ENCODE data around the gene ASPDH.

Gene ASPDH

DNA sequence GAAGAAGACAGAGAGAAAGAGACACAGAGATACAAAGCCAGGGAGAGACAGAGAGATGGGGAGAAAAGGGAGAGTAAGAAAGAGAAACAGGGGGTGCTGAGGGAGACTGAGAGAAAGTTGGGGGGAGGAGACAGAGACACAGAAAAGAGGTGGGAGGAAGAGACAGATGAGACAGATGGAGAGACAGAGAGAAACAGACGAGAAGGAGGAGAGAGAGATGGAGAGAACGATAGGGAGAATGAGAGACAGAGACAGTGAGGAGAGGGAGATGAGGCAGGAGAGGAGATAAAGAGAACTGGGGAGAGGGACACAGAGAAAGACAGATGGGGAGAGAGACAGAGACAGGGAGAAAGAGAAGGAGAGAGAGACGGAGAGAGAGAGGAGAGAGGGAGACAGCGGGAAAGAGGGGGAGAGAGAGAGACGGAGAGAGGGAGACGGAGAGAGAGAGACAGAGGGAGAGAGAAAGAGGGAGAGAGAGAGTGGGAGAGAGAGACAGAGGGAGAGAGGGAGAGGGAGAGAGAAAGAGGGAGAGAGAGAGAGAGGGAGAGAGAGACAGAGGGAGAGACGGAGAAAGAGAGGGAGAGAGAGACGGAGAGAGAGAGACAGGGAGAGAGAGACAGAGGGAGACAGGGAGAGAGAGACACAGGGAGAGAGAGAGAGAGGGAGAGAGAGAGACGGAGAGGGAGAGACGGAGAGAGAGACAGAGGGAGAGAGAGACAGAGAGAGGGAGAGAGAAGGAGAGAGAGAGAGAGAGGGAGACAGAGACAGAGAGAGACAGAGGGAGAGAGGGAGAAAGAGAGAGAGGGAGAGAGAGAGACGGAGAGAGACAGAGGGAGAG is 15.3 kb downstream of the ASPDH start:
- Histone ChIP-seq H3K27ac (no peak overlapping the region), H3K27me3 (replicated peaks) (peaks cover 23% of the 10 kb centered on the region), H3K36me3 (replicated peaks) (no peaks in the 10 kb centered on the region), H3K4me3 (ENCODE audit: low read depth, low read length) (no peak overlapping the region)
- TF ChIP-seq CTCF (IDR thresholded peaks at IDR 0.05; ENCODE audit: low read depth, low read length, missing control alignments) = no peak
- no peak for DNase-seq
- in situ Hi-C loops (cut with HindIII; ENCODE audit: low pct_ligation_motif_present, low sequenced_read_pairs) = no loop called here

- no peak for TF ChIP-seq CTCF (IDR thresholded peaks at IDR 0.05; ENCODE audit: low read depth, low read length, missing control alignments)
- in situ Hi-C loops (cut with HindIII; ENCODE audit: low pct_ligation_motif_present, low sequenced_read_pairs) = no loop called here
- Histone ChIP-seq H3K27ac (no peak overlapping the region), H3K36me3 (replicated peaks) (no peaks in the 10 kb centered on the region), H3K27me3 (replicated peaks) (peaks cover 29% of the 10 kb centered on the region), H3K4me3 (ENCODE audit: low read depth, low read length) (no peak overlapping the region)
- no peak for DNase-seq
Measured at GRCh38 chr19:50497022-50497405, 16.7 kb downstream of the ASPDH start.

- H3K36me3 ChIP-seq (replicated peaks) = no peaks in the 10 kb centered on the region
- DNase-seq = no peak
- TF ChIP-seq CTCF (IDR thresholded peaks at IDR 0.05; ENCODE audit: low read depth, low read length, missing control alignments) = no peak
- no peak overlapping the region for H3K27ac ChIP-seq
- in situ Hi-C loops (cut with HindIII; ENCODE audit: low pct_ligation_motif_present, low sequenced_read_pairs) = no loop called here
- H3K4me3 ChIP-seq (ENCODE audit: low read depth, low read length) = no peak overlapping the region
- H3K27me3 ChIP-seq (replicated peaks) = peaks cover 27% of the 10 kb centered on the region
Measured at GRCh38 chr19:50496189-50497021, 17.3 kb downstream of the ASPDH start.

GRCh38 chr19:50495020-50495531 is 18.6 kb downstream of the ASPDH start:
- no peak for TF ChIP-seq CTCF (IDR thresholded peaks at IDR 0.05; ENCODE audit: low read depth, low read length, missing control alignments)
- peaks cover 20% of the 10 kb centered on the region for H3K27me3 ChIP-seq (replicated peaks)

GRCh38 chr19:50494186-50495019 is 19.3 kb downstream of the ASPDH start:
- in situ Hi-C loops (cut with HindIII; ENCODE audit: low pct_ligation_motif_present, low sequenced_read_pairs) = no loop called here
- H3K4me3 ChIP-seq (ENCODE audit: low read depth, low read length) = no peak overlapping the region
- H3K27me3 ChIP-seq (replicated peaks) = peaks cover 17% of the 10 kb centered on the region
- H3K27ac ChIP-seq = no peak overlapping the region
- no peaks in the 10 kb centered on the region for H3K36me3 ChIP-seq (replicated peaks)
- DNase-seq = no peak
- TF ChIP-seq CTCF (IDR thresholded peaks at IDR 0.05; ENCODE audit: low read depth, low read length, missing control alignments) = no peak

More at GRCh38 chr19:50495020-50495531, 18.6 kb downstream of the ASPDH start:
- no peaks in the 10 kb centered on the region for H3K36me3 ChIP-seq (replicated peaks)
- no peak for DNase-seq
- H3K27ac ChIP-seq = no peak overlapping the region
- H3K4me3 ChIP-seq (ENCODE audit: low read depth, low read length) = no peak overlapping the region
- in situ Hi-C loops (cut with HindIII; ENCODE audit: low pct_ligation_motif_present, low sequenced_read_pairs) = no loop called here

Data from brain microvascular endothelial cell (primary cell).